Omental fat pad (tissue), 4 donors: ENCODE results near the gene HBQ1. TPM values are rescaled to one million over a fixed set of nuclear protein-coding genes. Genes with fewer than 3 reads are reported as not detected.
"Not testable (repeated sequence)": the region's sequence is repeated elsewhere in the genome, so short reads cannot be mapped to it uniquely, and the experiment has no call there.

Experiments
- ATAC-seq: fragments of 150-250 bp; one replicate; pipeline ENCODE4 v1.9.1; 2016; ENCODE audit warnings: mild to moderate bottlenecking, moderate library complexity; ENCODE audit not compliant: low FRiP score
- DNase-seq: peaks from one replicate; pipeline ENCODE4 v3.0.0-alpha.2; 2019; ENCODE audit warnings: low spot score
- CTCF ChIP-seq, 3 donors: fragments of 450-650 bp; IDR thresholded peaks; one replicate each; pipeline ENCODE4 v1.5.1; 2016 to 2017; ENCODE audit warnings: antibody characterized with exemption in 3 of 3, mild to moderate bottlenecking in 3 of 3, moderate library complexity in 2 of 3
- total RNA-seq, 4 donors: library from RNA; depleted of rRNA; stranded (reverse); fragments of >200 nt; gene quantifications; one replicate each; pipeline ENCODE4 v1.1.0, GENCODE V29; 2016

Gene HBQ1
- total RNA-seq, 4 donors from 2014 or later: 3.0 TPM; not detected in 3

- ATAC-seq: no peak
- TF ChIP-seq CTCF (IDR thresholded peaks at IDR 0.05): no peak
- DNase-seq: no peak
These were observed 9.4 kb downstream of the HBQ1 start for GRCh38 chr16:189604-190186.

GRCh38 chr16:191831-192230 is 11.6 kb downstream of the HBQ1 start:
- DNase-seq (no peak), ATAC-seq (no peak)
- TF ChIP-seq CTCF (IDR thresholded peaks at IDR 0.05): no peak

- DNase-seq (no peak), ATAC-seq (no peak)
- no peak for TF ChIP-seq CTCF (IDR thresholded peaks at IDR 0.05)
These were observed 12.4 kb downstream of the HBQ1 start for GRCh38 chr16:192686-193085.

GRCh38 chr16:193441-193840 is 13.2 kb downstream of the HBQ1 start:
- no peak for TF ChIP-seq CTCF (IDR thresholded peaks at IDR 0.05)
- no peak for ATAC-seq
- no peak for DNase-seq

GRCh38 chr16:194516-194915 is 14.3 kb downstream of the HBQ1 start:
- ATAC-seq: no peak
- DNase-seq: no peak

GRCh38 chr16:200388-200787 is 20.1 kb downstream of the HBQ1 start:
- DNase-seq (no peak), ATAC-seq (no peak)
- TF ChIP-seq CTCF (IDR thresholded peaks at IDR 0.05): no peak

More at GRCh38 chr16:194516-194915, 14.3 kb downstream of the HBQ1 start:
- no peak for TF ChIP-seq CTCF (IDR thresholded peaks at IDR 0.05)

GRCh38 chr16:203246-203645 is 23.0 kb downstream of the HBQ1 start:
- no peak for ATAC-seq
- no peak for TF ChIP-seq CTCF (IDR thresholded peaks at IDR 0.05)
- no peak for DNase-seq

- DNase-seq, ATAC-seq: not testable (repeated sequence)
These were observed 23.8 kb downstream of the HBQ1 start for GRCh38 chr16:204046-204445.

- DNase-seq, ATAC-seq: not testable (repeated sequence)
These were observed 29.1 kb downstream of the HBQ1 start for GRCh38 chr16:209359-209758.

- not testable (repeated sequence) for DNase-seq, ATAC-seq
These were observed 31.4 kb downstream of the HBQ1 start for GRCh38 chr16:211631-212180.
